Natural killer cell (primary cell): ENCODE results near the gene GIGYF1. TPM values are rescaled to one million over a fixed set of nuclear protein-coding genes. Genes with fewer than 3 reads are reported as not detected.

Source experiments
- ATAC-seq, 3 donors: fragments of 150-1000 bp in 2 of 3; fragments of 200-7000 bp in 1 of 3; cut with Tn5 transposase; 1 replicate in 1 of 3; 2 replicates in 2 of 3; pipeline ENCODE4 v1.10.0; 2021; ENCODE audit warnings: mild to moderate bottlenecking in 2 of 3, moderate library complexity in 2 of 3
- DNase-seq, 2 donors: peaks; one replicate each; pipeline versions ENCODE4 v3.0.0 to v3.0.0-alpha.2; 2013 to 2021; ENCODE audit warnings: mixed read lengths in 1 of 2
- H3K27ac ChIP-seq: one replicate; pipeline ENCODE4 v1.5.1; 2013; ENCODE audit warnings: mild to moderate bottlenecking, low read length
- H3K27me3 ChIP-seq: one replicate; pipeline ENCODE4 v1.6.1; 2013; ENCODE audit warnings: low read length; ENCODE audit not compliant: control insufficient read depth, insufficient read depth
- H3K36me3 ChIP-seq: one replicate; pipeline ENCODE4 v1.6.1; 2013; ENCODE audit warnings: low read length; ENCODE audit not compliant: control insufficient read depth, insufficient read depth
- H3K4me1 ChIP-seq: one replicate; pipeline ENCODE4 v1.6.1; 2013; ENCODE audit warnings: low read length; ENCODE audit not compliant: control insufficient read depth, insufficient read depth
- H3K4me3 ChIP-seq: one replicate; pipeline ENCODE4 v1.5.1; 2013; ENCODE audit warnings: low read length
- H3K9me3 ChIP-seq: one replicate; pipeline ENCODE4 v1.6.1; 2013; ENCODE audit warnings: low read length; ENCODE audit not compliant: control insufficient read depth, insufficient read depth
- H3K27ac Mint-ChIP-seq, 2 donors: one replicate each; pipeline ENCODE4 v1.8.0; 2022; ENCODE audit warnings: mild to moderate bottlenecking in 2 of 2, mixed read lengths in 2 of 2, moderate library complexity in 1 of 2
- H3K27me3 Mint-ChIP-seq, 2 donors: one replicate each; pipeline ENCODE4 v1.8.0; 2022; ENCODE audit warnings: low read depth in 2 of 2, mixed read lengths in 2 of 2
- H3K36me3 Mint-ChIP-seq: one replicate; pipeline ENCODE4 v1.8.0; 2022; ENCODE audit warnings: mixed read lengths
- H3K4me1 Mint-ChIP-seq, 2 donors: one replicate each; pipeline ENCODE4 v1.8.0; 2022; ENCODE audit warnings: mixed read lengths in 2 of 2
- H3K4me3 Mint-ChIP-seq: one replicate; pipeline ENCODE4 v1.8.0; 2022; ENCODE audit warnings: mild to moderate bottlenecking, moderate library complexity, mixed read lengths
- H3K9me3 Mint-ChIP-seq, 2 donors: one replicate each; pipeline ENCODE4 v1.8.0; 2022; ENCODE audit warnings: mixed read lengths in 2 of 2
- WGBS: methylation state at CpG from one replicate; pipeline ENCODE4 v1.1.7; 2013; ENCODE audit warnings: missing lambda C conversion rate; ENCODE audit not compliant: insufficient coverage; 5-methylcytosine and 5-hydroxymethylcytosine counted together
- intact Hi-C: fragments of 100-400 bp; cut with micrococcal nuclease; formaldehyde crosslinking; loops from one replicate; pipeline ENCODE4 v1.14.2; 2022
- total RNA-seq, 4 donors: library from RNA; stranded (reverse); fragments of 120-200 nt in 1 of 4; gene quantifications; one replicate each; pipeline versions ENCODE4 v1.2.3 to v1.2.4, GENCODE V29; 2013 to 2022
- TF ChIP-seq, protein P1 (sequence below): fragments of 200-600 bp; IDR thresholded peaks from one replicate; pipeline ENCODE4 v1.8.0; 2022; ENCODE audit warnings: antibody characterized with exemption

The GIGYF1 gene
- total RNA-seq, 3 donors from 2014 or later (not counting 1 experiment from before 2014, with no cell fraction given): 92.0 to 102 (median 101) TPM

DNA sequence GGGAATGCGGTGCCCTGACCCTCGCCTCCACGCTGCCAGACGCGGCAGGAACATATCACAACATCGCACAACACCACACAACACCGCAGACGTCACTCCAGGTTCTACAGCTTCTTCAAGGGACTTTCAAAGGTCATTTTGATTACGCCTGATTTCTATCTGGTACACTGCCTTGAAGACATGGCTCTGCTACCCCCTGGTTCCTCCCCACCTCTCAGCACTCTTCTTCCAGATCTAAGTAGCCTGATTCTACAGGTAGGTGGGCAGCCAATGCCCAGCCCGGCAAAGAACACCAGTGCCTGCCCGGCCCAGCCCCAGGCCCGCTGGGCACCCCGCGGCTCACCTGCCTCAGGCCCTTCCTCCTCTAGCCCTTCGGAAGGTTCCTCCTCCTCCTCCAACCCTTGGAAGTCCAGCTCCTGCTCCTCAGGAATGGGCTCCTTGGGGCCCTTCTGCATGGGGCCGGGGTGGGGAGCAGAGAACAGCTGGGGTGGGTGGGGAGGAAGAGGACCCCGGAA is 8.4 kb downstream of the GIGYF1 start:
- DNase-seq (no peak), ATAC-seq (no peak)
- intact Hi-C loops: no loop called here
- Mint-ChIP-seq H3K4me3 (no peak overlapping the region), H3K4me1 (peaks cover 5 to 23% of the 10 kb centered on the region in 2 donors), H3K27ac (no peak overlapping the region), H3K9me3 (no peaks in the 10 kb centered on the region), H3K27me3 (no peaks in the 10 kb centered on the region), H3K36me3 (no peaks in the 10 kb centered on the region)
- no peak overlapping the region for H3K4me3 ChIP-seq
- 91% methylated on average over 17 of the region's 17 CpGs for WGBS
- no peak overlapping the region for H3K27ac ChIP-seq
- peaks cover 67% of the 10 kb centered on the region for H3K36me3 ChIP-seq
- H3K9me3 ChIP-seq: no peaks in the 10 kb centered on the region
- TF ChIP-seq, protein P1, sequence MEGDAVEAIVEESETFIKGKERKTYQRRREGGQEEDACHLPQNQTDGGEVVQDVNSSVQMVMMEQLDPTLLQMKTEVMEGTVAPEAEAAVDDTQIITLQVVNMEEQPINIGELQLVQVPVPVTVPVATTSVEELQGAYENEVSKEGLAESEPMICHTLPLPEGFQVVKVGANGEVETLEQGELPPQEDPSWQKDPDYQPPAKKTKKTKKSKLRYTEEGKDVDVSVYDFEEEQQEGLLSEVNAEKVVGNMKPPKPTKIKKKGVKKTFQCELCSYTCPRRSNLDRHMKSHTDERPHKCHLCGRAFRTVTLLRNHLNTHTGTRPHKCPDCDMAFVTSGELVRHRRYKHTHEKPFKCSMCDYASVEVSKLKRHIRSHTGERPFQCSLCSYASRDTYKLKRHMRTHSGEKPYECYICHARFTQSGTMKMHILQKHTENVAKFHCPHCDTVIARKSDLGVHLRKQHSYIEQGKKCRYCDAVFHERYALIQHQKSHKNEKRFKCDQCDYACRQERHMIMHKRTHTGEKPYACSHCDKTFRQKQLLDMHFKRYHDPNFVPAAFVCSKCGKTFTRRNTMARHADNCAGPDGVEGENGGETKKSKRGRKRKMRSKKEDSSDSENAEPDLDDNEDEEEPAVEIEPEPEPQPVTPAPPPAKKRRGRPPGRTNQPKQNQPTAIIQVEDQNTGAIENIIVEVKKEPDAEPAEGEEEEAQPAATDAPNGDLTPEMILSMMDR: no peak
- peaks cover 19% of the 10 kb centered on the region for H3K4me1 ChIP-seq
- H3K27me3 ChIP-seq: no peaks in the 10 kb centered on the region

DNA sequence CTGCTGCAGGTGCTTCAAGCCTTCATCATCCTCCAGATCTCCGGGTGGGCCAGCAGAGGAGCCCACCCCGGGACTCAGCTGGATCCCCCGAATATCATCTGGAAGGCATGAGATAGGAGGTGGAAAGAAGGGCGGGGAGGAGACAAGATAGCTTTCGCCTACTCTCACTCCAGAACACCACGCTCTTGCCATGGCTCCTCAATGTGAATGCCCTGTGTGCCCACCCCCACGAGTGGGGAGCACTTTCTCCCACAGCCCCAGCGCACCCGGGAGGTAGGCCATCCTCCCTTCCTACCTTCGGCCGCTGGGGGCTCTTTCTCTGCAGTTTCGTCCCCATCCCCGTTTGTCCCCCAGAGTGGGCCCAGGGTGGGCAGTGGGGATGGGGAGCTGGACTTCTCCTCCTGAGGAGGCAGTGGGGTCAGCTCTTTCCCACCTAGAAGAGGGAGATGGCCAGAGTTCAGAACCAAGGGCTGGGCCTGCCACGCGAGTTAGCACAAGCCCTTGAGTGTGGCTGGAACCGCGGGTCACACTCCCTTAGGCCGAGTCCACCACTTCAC is 8.9 kb downstream of the GIGYF1 start:
- no peak for ATAC-seq
- Histone ChIP-seq H3K27me3 (no peaks in the 10 kb centered on the region), H3K36me3 (peaks cover 71% of the 10 kb centered on the region), H3K4me1 (peaks cover 25% of the 10 kb centered on the region), H3K4me3 (no peak overlapping the region), H3K27ac (no peak overlapping the region), H3K9me3 (no peaks in the 10 kb centered on the region)
- Mint-ChIP-seq H3K4me1 (peaks cover 5 to 28% of the 10 kb centered on the region in 2 donors), H3K27ac (no peak overlapping the region), H3K9me3 (no peaks in the 10 kb centered on the region), H3K27me3 (no peaks in the 10 kb centered on the region), H3K4me3 (no peak overlapping the region), H3K36me3 (no peaks in the 10 kb centered on the region)
- 97% methylated on average over 17 of the region's 18 CpGs for WGBS
- TF ChIP-seq, protein P1: no peak
- no peak for DNase-seq
- intact Hi-C loops: no loop called here

DNA sequence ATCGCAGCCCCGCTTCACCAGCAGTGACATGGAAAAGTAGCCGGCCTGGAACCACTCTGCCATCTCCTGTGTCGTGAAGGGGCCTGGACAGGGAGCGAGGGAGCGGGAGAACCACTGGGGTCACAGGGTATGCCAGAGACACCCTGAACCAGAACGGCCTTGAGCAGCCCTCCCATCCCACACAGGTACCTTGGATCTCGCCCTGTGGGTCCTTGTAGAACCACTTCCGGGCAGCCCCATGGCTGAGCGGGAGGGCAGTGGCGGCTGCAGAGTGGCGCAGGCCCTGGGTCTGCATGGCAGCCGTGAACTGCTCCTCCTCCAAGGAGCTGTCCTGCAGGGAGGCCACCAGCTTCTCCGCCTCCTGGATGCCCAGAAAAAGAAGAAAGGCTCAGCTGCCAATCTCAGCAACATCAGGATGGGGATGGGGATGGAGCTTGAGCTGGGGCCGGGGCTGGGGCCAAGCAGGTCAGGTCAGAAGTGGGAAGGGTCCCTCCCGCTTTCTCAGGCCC is 9.5 kb downstream of the GIGYF1 start:
- Histone ChIP-seq H3K9me3 (no peaks in the 10 kb centered on the region), H3K27me3 (no peaks in the 10 kb centered on the region), H3K36me3 (peaks cover 73% of the 10 kb centered on the region), H3K4me1 (peaks cover 28% of the 10 kb centered on the region), H3K27ac (no peak overlapping the region), H3K4me3 (no peak overlapping the region)
- no peaks in the 10 kb centered on the region for H3K9me3 Mint-ChIP-seq
- H3K36me3 Mint-ChIP-seq: no peaks in the 10 kb centered on the region
- no peak overlapping the region for H3K4me3 Mint-ChIP-seq
- peaks cover 5 to 33% of the 10 kb centered on the region in 2 donors for H3K4me1 Mint-ChIP-seq
- 97% methylated on average over 16 of the region's 16 CpGs for WGBS
- TF ChIP-seq, protein P1: no peak
- no peak for DNase-seq
- no peaks in the 10 kb centered on the region for H3K27me3 Mint-ChIP-seq
- intact Hi-C loops: no loop called here
- no peak for ATAC-seq
- H3K27ac Mint-ChIP-seq: no peak overlapping the region
